Keratinocyte (primary cell): ENCODE measurements around the gene ITGB2. TPM values are rescaled to one million over a fixed set of nuclear protein-coding genes. Genes with fewer than 3 reads are reported as not detected.

Experiments
- DNase-seq: peaks from one replicate; pipeline ENCODE4 v3.0.0-alpha.2; 2011; ENCODE audit warnings: low read depth, missing footprints, low spot score
- FAIRE-seq: peaks from 2 replicates; lab custom pipeline; 2011; peaks lifted over from hg19 to GRCh38; lab: Jason Lieb, UNC
- H2AFZ ChIP-seq: 2 replicates; pipeline ENCODE4 v1.6.0; 2012; ENCODE audit warnings: low read length, control low read depth, inconsistent platforms; ENCODE audit not compliant: control insufficient read depth
- H3K27ac ChIP-seq: 2 replicates; pipeline ENCODE4 v1.5.1; 2011; ENCODE audit warnings: low read length; ENCODE audit not compliant: control insufficient read depth, insufficient read depth
- H3K27me3 ChIP-seq: 3 replicates; pipeline ENCODE4 v1.6.0; 2011; ENCODE audit warnings: low read length; ENCODE audit not compliant: control insufficient read depth, insufficient read depth; ENCODE audit errors: extremely low read depth
- H3K36me3 ChIP-seq, 2 experiments: 2 replicates in 1 of 2; 3 replicates in 1 of 2; pipeline ENCODE4 v1.5.1; 2011; ENCODE audit warnings: low read length in 2 of 2, mild to moderate bottlenecking in 1 of 2; ENCODE audit not compliant: control insufficient read depth in 2 of 2, insufficient read depth in 2 of 2; ENCODE audit errors: extremely low read depth in 1 of 2
- H3K4me1 ChIP-seq: 3 replicates; pipeline ENCODE4 v1.5.1; 2011; ENCODE audit warnings: low read length; ENCODE audit not compliant: control insufficient read depth, insufficient read depth; ENCODE audit errors: extremely low read depth
- H3K4me2 ChIP-seq: 3 replicates; pipeline ENCODE4 v1.6.0; 2011; ENCODE audit warnings: low read depth, low read length; ENCODE audit not compliant: control insufficient read depth, insufficient read depth; ENCODE audit errors: extremely low read depth
- H3K4me3 ChIP-seq, 3 experiments: fragments of 200-600 bp in 1 of 3; sonication (generic) in 1 of 3; 2 replicates in 2 of 3; 3 replicates in 1 of 3; pipeline ENCODE4 v1.5.1; 2011 to 2016; ENCODE audit warnings: low read length in 3 of 3, mild to moderate bottlenecking in 3 of 3, control low read depth in 2 of 3, inconsistent platforms in 1 of 3, low read depth in 1 of 3, mixed read lengths in 1 of 3, mixed run types in 1 of 3, moderate library complexity in 1 of 3; ENCODE audit not compliant: control insufficient read depth in 2 of 3, insufficient read depth in 2 of 3; ENCODE audit errors: extremely low read depth in 1 of 3
- H3K79me2 ChIP-seq: 2 replicates; pipeline ENCODE4 v1.6.0; 2012; ENCODE audit warnings: low read length; ENCODE audit not compliant: control insufficient read depth, insufficient read depth
- H3K9ac ChIP-seq: 3 replicates; pipeline ENCODE4 v1.6.0; 2011; ENCODE audit warnings: low read length; ENCODE audit not compliant: control insufficient read depth, insufficient read depth; ENCODE audit errors: extremely low read depth
- H3K9me1 ChIP-seq: 3 replicates; pipeline ENCODE4 v1.6.0; 2011; ENCODE audit warnings: low read length; ENCODE audit not compliant: control insufficient read depth, insufficient read depth; ENCODE audit errors: extremely low read depth
- H3K9me3 ChIP-seq: 2 replicates; pipeline ENCODE4 v1.5.1; 2012; ENCODE audit warnings: low read depth, low read length; ENCODE audit not compliant: control insufficient read depth
- H4K20me1 ChIP-seq: 3 replicates; pipeline ENCODE4 v1.6.0; 2011; ENCODE audit warnings: low read length; ENCODE audit not compliant: control insufficient read depth, insufficient read depth; ENCODE audit errors: extremely low read depth
- CTCF ChIP-seq, 3 experiments: IDR thresholded peaks in 1 of 3; conservative IDR thresholded peaks in 1 of 3; optimal IDR thresholded peaks in 1 of 3; 2 replicates in 2 of 3; 3 replicates in 1 of 3; pipeline versions ENCODE3 to v1.5.1; 2011; ENCODE audit warnings: low read length in 3 of 3, mild to moderate bottlenecking in 3 of 3, moderate library complexity in 2 of 3, control low read depth in 1 of 3, inconsistent platforms in 1 of 3; ENCODE audit not compliant: insufficient read depth in 2 of 3; ENCODE audit errors: extremely low read depth in 1 of 3
- EZH2 ChIP-seq: IDR thresholded peaks from one replicate; pipeline ENCODE4 v1.6.1; 2012; ENCODE audit warnings: inconsistent platforms, mild to moderate bottlenecking, low read length, moderate library complexity
- dilution Hi-C: fragments of 300-500 bp; cut with MboI; formaldehyde crosslinking; loops from one replicate; pipeline ENCODE4 v1.7.0; 2020; ENCODE audit warnings: low sequenced_read_pairs; ENCODE audit not compliant: extremely low pct_ligation_motif_present
- polyA plus RNA-seq, 5 experiments: library from polyadenylated mRNA; depleted of rRNA in 3 of 5; stranded (reverse) in 3 of 5; stranded (forward) in 1 of 5; unstranded in 1 of 5; fragments of >200 nt; gene quantifications; 1 replicate in 1 of 5; 2 replicates in 3 of 5; 3 replicates in 1 of 5; pipeline versions ENCODE4 v1.2.1 to v1.2.3, GENCODE V29; 2011 to 2012; ENCODE audit warnings: missing spikeins in 2 of 5, low read depth in 1 of 5, low replicate concordance in 1 of 5

ITGB2 gene
- polyA plus RNA-seq, 1 donor (not counting 4 experiments of a cell fraction or from before 2014, with no cell fraction given): 0.55 TPM

GRCh38 chr21:44878053-44878982, 42.4 kb downstream of the ITGB2 start:
- H3K9ac ChIP-seq: no peak overlapping the region
- H3K27me3 ChIP-seq: no peaks in the 10 kb centered on the region
- H4K20me1 ChIP-seq: no peaks in the 10 kb centered on the region
- no peaks in the 10 kb centered on the region for H3K36me3 ChIP-seq
- peaks cover 42% of the 10 kb centered on the region for H3K4me1 ChIP-seq
- H2AFZ ChIP-seq: no peak overlapping the region
- FAIRE-seq: no peak
- peak overlapping the region; percentile 2 for H3K4me2 ChIP-seq
- DNase-seq: no peak
- no peak overlapping the region for H3K4me3 ChIP-seq
- peaks cover 2% of the 10 kb centered on the region for H3K79me2 ChIP-seq
- no peak for TF ChIP-seq CTCF (optimal IDR thresholded peaks at IDR 0.05 in 1 of 3, IDR thresholded peaks at IDR 0.05 in 1 of 3, conservative IDR thresholded peaks at IDR 0.05 in 1 of 3; ENCODE audit: extremely low read depth in 1 of 3, insufficient read depth in 2 of 3, low read length in 3 of 3)
- no peak for TF ChIP-seq EZH2
- no peak overlapping the region for H3K27ac ChIP-seq
- H3K9me1 ChIP-seq: no peaks in the 10 kb centered on the region
- H3K9me3 ChIP-seq: no peaks in the 10 kb centered on the region
- dilution Hi-C loops: no loop called here

DNA sequence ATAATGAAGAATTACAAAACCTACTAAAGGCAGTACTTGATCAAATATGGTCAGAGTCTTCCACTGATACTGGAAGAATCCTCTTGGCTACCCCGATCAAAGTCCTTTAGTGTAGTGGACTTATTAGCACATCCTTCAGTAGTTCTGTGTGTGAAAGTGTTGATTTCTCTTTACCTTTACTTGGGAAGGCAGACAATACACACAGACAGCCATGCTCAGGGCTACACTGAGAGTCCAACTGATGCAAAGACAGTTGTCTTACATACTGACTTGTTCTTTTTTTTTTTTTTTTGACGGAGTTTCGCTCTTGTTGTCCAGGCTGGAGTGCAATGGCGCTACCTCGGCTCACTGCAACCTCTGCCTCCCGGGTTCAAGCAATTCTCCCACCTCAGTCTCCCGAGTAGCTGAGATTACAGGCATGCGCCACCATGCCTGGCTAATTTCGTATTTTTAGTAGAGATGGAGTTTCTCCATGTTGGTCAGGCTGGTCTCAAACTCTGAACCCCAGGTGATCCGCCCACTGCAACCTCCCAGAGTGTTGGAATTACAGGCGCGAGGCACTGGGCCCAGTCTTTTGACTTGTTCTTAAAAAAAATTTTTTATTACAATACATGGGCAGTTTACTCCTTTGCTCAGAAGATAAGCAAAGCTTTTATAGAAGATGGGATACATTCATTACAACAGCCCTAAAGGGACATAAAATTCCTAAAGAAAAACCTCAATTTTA, 43.7 kb downstream of the ITGB2 start:
- Histone ChIP-seq H3K9me1 (no peaks in the 10 kb centered on the region), H3K27ac (no peak overlapping the region), H3K4me2 (no peak overlapping the region), H2AFZ (no peak overlapping the region), H3K27me3 (no peaks in the 10 kb centered on the region), H3K36me3 (no peaks in the 10 kb centered on the region), H3K9ac (no peak overlapping the region), H3K9me3 (no peaks in the 10 kb centered on the region), H3K4me1 (peaks cover 36% of the 10 kb centered on the region), H3K79me2 (peaks cover 14% of the 10 kb centered on the region), H3K4me3 (no peak overlapping the region), H4K20me1 (peaks cover 7% of the 10 kb centered on the region)
- FAIRE-seq (no peak), DNase-seq (no peak)
- dilution Hi-C loops: no loop called here
- TF ChIP-seq EZH2 (no peak), CTCF (optimal IDR thresholded peaks at IDR 0.05 in 1 of 3, IDR thresholded peaks at IDR 0.05 in 1 of 3, conservative IDR thresholded peaks at IDR 0.05 in 1 of 3; ENCODE audit: extremely low read depth in 1 of 3, insufficient read depth in 2 of 3, low read length in 3 of 3) (no peak)
